IMR-90 (cell line): Measurements from ENCODE around the gene LGALS14.

Source experiments
- BHLHE40 ChIP-seq: fragments of 150-350 bp; IDR thresholded peaks from 2 replicates; pipeline ENCODE4 v1.6.1; 2016; ENCODE audit warnings: mild to moderate bottlenecking, low read depth, low read length
- FOS ChIP-seq: fragments of 150-350 bp; IDR thresholded peaks from 2 replicates; pipeline ENCODE4 v1.6.1; 2016; ENCODE audit warnings: low read depth, low read length
- MAFK ChIP-seq: IDR thresholded peaks from 2 replicates; pipeline ENCODE4 v1.6.1; 2012; ENCODE audit warnings: low read depth, low read length, improper control_type of control experiment
- MAZ ChIP-seq: IDR thresholded peaks from 2 replicates; pipeline ENCODE4 v1.6.1; 2012; ENCODE audit warnings: low read depth, mild to moderate bottlenecking, low read length, improper control_type of control experiment, moderate library complexity, borderline replicate concordance
- POLR2A ChIP-seq: IDR thresholded peaks from 2 replicates; pipeline ENCODE4 v1.6.1; 2012; ENCODE audit warnings: mild to moderate bottlenecking, low read depth, low read length
- RAD21 ChIP-seq: IDR thresholded peaks from 2 replicates; pipeline ENCODE4 v1.6.1; 2012; ENCODE audit warnings: low read length, improper control_type of control experiment
- RCOR1 ChIP-seq: IDR thresholded peaks from 2 replicates; pipeline ENCODE4 v1.6.1; 2012; ENCODE audit warnings: mild to moderate bottlenecking, low read length, improper control_type of control experiment; ENCODE audit not compliant: insufficient replicate concordance
- SMC3 ChIP-seq: fragments of 150-350 bp; IDR thresholded peaks from 2 replicates; pipeline ENCODE4 v1.6.1; 2016; ENCODE audit warnings: low read depth, mild to moderate bottlenecking, antibody characterized with exemption, low read length, moderate library complexity
- TF ChIP-seq, protein P1 (sequence below): conservative IDR thresholded peaks from 2 replicates; pipeline ENCODE4 v1.5.1; 2012; ENCODE audit warnings: mild to moderate bottlenecking, low read depth, low read length, improper control_type of control experiment

DNA sequence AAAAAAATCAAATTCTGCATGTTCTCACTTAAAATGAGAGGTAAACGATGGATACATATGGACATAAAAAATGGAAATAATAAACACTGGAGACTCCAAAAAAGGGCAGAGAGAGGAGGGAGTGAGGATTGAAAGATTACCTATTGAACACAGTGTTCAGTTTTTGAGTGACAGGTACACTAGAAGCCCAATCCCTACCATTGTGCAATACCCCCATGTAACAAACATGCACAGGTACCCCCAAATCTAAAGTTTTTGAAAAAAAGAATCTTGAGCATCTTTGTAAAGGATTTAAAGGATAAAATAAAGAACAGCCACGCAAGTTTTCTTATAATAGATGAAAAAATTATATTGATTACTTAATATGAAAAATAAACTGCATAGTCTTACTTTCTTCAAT lies 50.3 kb downstream of the LGALS14 start:
- no peak for TF ChIP-seq RCOR1
- TF ChIP-seq, protein P1, sequence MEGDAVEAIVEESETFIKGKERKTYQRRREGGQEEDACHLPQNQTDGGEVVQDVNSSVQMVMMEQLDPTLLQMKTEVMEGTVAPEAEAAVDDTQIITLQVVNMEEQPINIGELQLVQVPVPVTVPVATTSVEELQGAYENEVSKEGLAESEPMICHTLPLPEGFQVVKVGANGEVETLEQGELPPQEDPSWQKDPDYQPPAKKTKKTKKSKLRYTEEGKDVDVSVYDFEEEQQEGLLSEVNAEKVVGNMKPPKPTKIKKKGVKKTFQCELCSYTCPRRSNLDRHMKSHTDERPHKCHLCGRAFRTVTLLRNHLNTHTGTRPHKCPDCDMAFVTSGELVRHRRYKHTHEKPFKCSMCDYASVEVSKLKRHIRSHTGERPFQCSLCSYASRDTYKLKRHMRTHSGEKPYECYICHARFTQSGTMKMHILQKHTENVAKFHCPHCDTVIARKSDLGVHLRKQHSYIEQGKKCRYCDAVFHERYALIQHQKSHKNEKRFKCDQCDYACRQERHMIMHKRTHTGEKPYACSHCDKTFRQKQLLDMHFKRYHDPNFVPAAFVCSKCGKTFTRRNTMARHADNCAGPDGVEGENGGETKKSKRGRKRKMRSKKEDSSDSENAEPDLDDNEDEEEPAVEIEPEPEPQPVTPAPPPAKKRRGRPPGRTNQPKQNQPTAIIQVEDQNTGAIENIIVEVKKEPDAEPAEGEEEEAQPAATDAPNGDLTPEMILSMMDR: no peak
- TF ChIP-seq POLR2A: no peak
- no peak for TF ChIP-seq MAFK
- no peak for TF ChIP-seq FOS
- TF ChIP-seq MAZ: no peak
- TF ChIP-seq SMC3: no peak
- TF ChIP-seq BHLHE40: no peak
- no peak for TF ChIP-seq RAD21
